CD14-positive monocyte (primary cell): ENCODE results near the gene FAF1. TPM values are rescaled to one million over a fixed set of nuclear protein-coding genes. Genes with fewer than 3 reads are reported as not detected.

Experiments used
- DNase-seq, 3 donors: peaks; one replicate each; pipeline ENCODE4 v3.0.0-alpha.2; 2011 to 2022
- H2AFZ ChIP-seq: 2 replicates; pipeline ENCODE4 v1.6.0; 2012; ENCODE audit warnings: mild to moderate bottlenecking, low read depth, low read length, inconsistent platforms; ENCODE audit not compliant: insufficient read depth, poor library complexity, severe bottlenecking
- H3K27ac ChIP-seq, 2 donors: 1 replicate in 1 of 2; 2 replicates in 1 of 2; pipeline ENCODE4 v1.5.1; 2012 to 2013; ENCODE audit warnings: low read length in 2 of 2, control low read depth in 1 of 2, inconsistent platforms in 1 of 2, low read depth in 1 of 2, mild to moderate bottlenecking in 1 of 2
- H3K27me3 ChIP-seq, 2 donors: one replicate each; pipeline versions ENCODE4 v1.6.0 to v1.6.1; 2011 to 2013; ENCODE audit warnings: low read length in 2 of 2; ENCODE audit not compliant: control insufficient read depth in 2 of 2, insufficient read depth in 2 of 2
- H3K36me3 ChIP-seq, 2 donors: replicated peaks in 1 of 2; 1 replicate in 1 of 2; 2 replicates in 1 of 2; pipeline versions ENCODE4 v1.5.1 to v1.6.1; 2012 to 2013; ENCODE audit warnings: low read length in 2 of 2, control low read depth in 1 of 2, inconsistent platforms in 1 of 2, mild to moderate bottlenecking in 1 of 2; ENCODE audit not compliant: insufficient read depth in 2 of 2, control insufficient read depth in 1 of 2
- H3K4me1 ChIP-seq, 2 donors: 1 replicate in 1 of 2; 2 replicates in 1 of 2; pipeline versions ENCODE4 v1.5.1 to v1.6.1; 2012 to 2013; ENCODE audit warnings: low read length in 2 of 2, control low read depth in 1 of 2, inconsistent platforms in 1 of 2, mild to moderate bottlenecking in 1 of 2, moderate library complexity in 1 of 2; ENCODE audit not compliant: insufficient read depth in 2 of 2, control insufficient read depth in 1 of 2
- H3K4me2 ChIP-seq: replicated peaks from 2 replicates; pipeline ENCODE3; 2012; ENCODE audit warnings: low read length, moderate library complexity, mild to moderate bottlenecking; ENCODE audit not compliant: poor library complexity, severe bottlenecking; ENCODE audit errors: extremely low read depth
- H3K4me3 ChIP-seq, 3 experiments: fragments of 200-600 bp in 1 of 3; sonication (generic) in 1 of 3; replicated peaks in 1 of 3; 1 replicate in 2 of 3; 2 replicates in 1 of 3; pipeline ENCODE4 v1.5.1; 2011 to 2013; ENCODE audit warnings: low read length in 3 of 3, mild to moderate bottlenecking in 3 of 3, control low read depth in 2 of 3, low read depth in 2 of 3, inconsistent platforms in 1 of 3, moderate library complexity in 1 of 3
- H3K79me2 ChIP-seq: 2 replicates; pipeline ENCODE4 v1.6.0; 2012; ENCODE audit warnings: mild to moderate bottlenecking, control low read depth, inconsistent platforms, low read length, moderate library complexity; ENCODE audit not compliant: insufficient read depth
- H3K9ac ChIP-seq: 2 replicates; pipeline ENCODE4 v1.6.0; 2017; ENCODE audit warnings: low read length, mild to moderate bottlenecking; ENCODE audit not compliant: insufficient read depth, poor library complexity, severe bottlenecking
- H3K9me3 ChIP-seq, 2 donors: replicated peaks in 1 of 2; 1 replicate in 1 of 2; 2 replicates in 1 of 2; pipeline versions ENCODE4 v1.5.1 to v1.6.1; 2012 to 2013; ENCODE audit warnings: low read length in 2 of 2, control low read depth in 1 of 2; ENCODE audit not compliant: control insufficient read depth in 1 of 2, insufficient read depth in 1 of 2
- H4K20me1 ChIP-seq: 2 replicates; pipeline ENCODE4 v1.6.0; 2012; ENCODE audit warnings: mild to moderate bottlenecking, low read length, control low read depth, moderate library complexity; ENCODE audit not compliant: insufficient read depth
- H3K27ac Mint-ChIP-seq, 7 donors: one replicate each; pipeline ENCODE4 v1.8.0; 2020; ENCODE audit warnings: mild to moderate bottlenecking in 7 of 7, mixed read lengths in 7 of 7, moderate library complexity in 6 of 7, inconsistent platforms in 2 of 7
- H3K27me3 Mint-ChIP-seq, 3 donors: one replicate each; pipeline ENCODE4 v1.8.0; 2021 to 2022; ENCODE audit warnings: low read depth in 3 of 3, mild to moderate bottlenecking in 3 of 3, mixed read lengths in 3 of 3, moderate library complexity in 3 of 3, inconsistent platforms in 1 of 3
- H3K36me3 Mint-ChIP-seq, 2 donors: one replicate each; pipeline ENCODE4 v1.8.0; 2020; ENCODE audit warnings: mixed read lengths in 2 of 2, inconsistent platforms in 1 of 2, mild to moderate bottlenecking in 1 of 2
- H3K4me1 Mint-ChIP-seq: one replicate; pipeline ENCODE4 v1.8.0; 2020; ENCODE audit warnings: mild to moderate bottlenecking, mixed read lengths
- H3K4me3 Mint-ChIP-seq, 2 donors: one replicate each; pipeline ENCODE4 v1.8.0; 2020; ENCODE audit warnings: mild to moderate bottlenecking in 2 of 2, mixed read lengths in 2 of 2, moderate library complexity in 1 of 2
- H3K9me3 Mint-ChIP-seq, 7 donors: one replicate each; pipeline ENCODE4 v1.8.0; 2020 to 2022; ENCODE audit warnings: mixed read lengths in 7 of 7, mild to moderate bottlenecking in 6 of 7, moderate library complexity in 6 of 7, inconsistent platforms in 2 of 7
- CTCF ChIP-seq: fragments of 200-600 bp; IDR thresholded peaks from one replicate; pipeline ENCODE4 v1.8.0; 2022; ENCODE audit warnings: antibody characterized with exemption, mild to moderate bottlenecking
- WGBS: methylation state at CpG from one replicate; pipeline ENCODE4 v1.1.5; 2013; ENCODE audit warnings: missing lambda C conversion rate; ENCODE audit not compliant: insufficient coverage; 5-methylcytosine and 5-hydroxymethylcytosine counted together
- intact Hi-C, 2 donors: fragments of 100-400 bp; cut with micrococcal nuclease; formaldehyde crosslinking; loops; one replicate each; pipeline versions ENCODE4 v1.15.0 to v1.15.1; 2023
- polyA plus RNA-seq, 3 donors: library from polyadenylated mRNA; depleted of rRNA in 1 of 3; unstranded in 2 of 3; stranded (reverse) in 1 of 3; fragments of 300-500 nt in 2 of 3; fragments of >200 nt in 1 of 3; fragmentation: Illumina TruSeq in 2 of 3; gene quantifications; 1 replicate in 2 of 3; 2 replicates in 1 of 3; pipeline ENCODE4 v1.2.3, GENCODE V29; 2012 to 2021

FAF1 gene
- polyA plus RNA-seq, 3 donors: 11.4 to 29.6 (median 16.9) TPM

DNA sequence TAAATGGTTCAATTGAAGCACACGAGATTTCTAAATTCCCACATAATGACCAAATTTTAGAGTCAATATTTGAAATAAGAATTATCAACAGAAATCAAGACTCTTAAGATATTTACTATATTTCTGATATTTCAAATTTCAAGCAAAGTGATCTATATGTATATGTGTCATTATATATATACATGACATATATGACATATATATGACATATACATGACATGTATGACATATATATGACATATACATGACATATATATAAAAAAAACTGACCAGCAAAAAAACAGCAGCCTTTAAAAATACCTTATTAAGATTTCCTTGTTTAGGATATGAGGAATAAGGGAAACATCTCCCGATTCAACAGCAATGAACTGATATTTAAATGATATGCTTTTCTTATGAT lies 266.2 kb downstream of the FAF1 start:
- Histone ChIP-seq H3K4me1 (no peaks in the 10 kb centered on the region), H3K27ac (no peak overlapping the region), H3K27me3 (no peaks in the 10 kb centered on the region), H3K79me2 (no peaks in the 10 kb centered on the region), H4K20me1 (no peaks in the 10 kb centered on the region), H3K36me3 (peaks cover 0 to 16% of the 10 kb centered on the region in 2 donors), H2AFZ (no peak overlapping the region), H3K4me3 (no peak overlapping the region), H3K9me3 (no peaks in the 10 kb centered on the region), H3K9ac (no peak overlapping the region), H3K4me2 (no peak overlapping the region)
- intact Hi-C loops: no loop called here
- Mint-ChIP-seq H3K4me3 (no peak overlapping the region), H3K27me3 (no peaks in the 10 kb centered on the region), H3K27ac (no peak overlapping the region), H3K4me1 (peaks cover 3% of the 10 kb centered on the region), H3K36me3 (peaks cover 8 to 19% of the 10 kb centered on the region in 2 donors), H3K9me3 (peaks cover 0 to 2% (median 0%) of the 10 kb centered on the region in 7 donors)
- TF ChIP-seq CTCF: no peak
- DNase-seq: no peak
- WGBS: no CpG with 5 or more reads among the region's 2 CpGs

GRCh38 chr1:50684185-50684584 lies 275.9 kb downstream of the FAF1 start:
- Histone ChIP-seq H3K36me3 (peaks cover 0 to 17% of the 10 kb centered on the region in 2 donors), H3K4me1 (no peaks in the 10 kb centered on the region), H4K20me1 (no peaks in the 10 kb centered on the region), H3K4me2 (no peak overlapping the region), H3K27ac (no peak overlapping the region), H3K79me2 (no peaks in the 10 kb centered on the region), H3K9me3 (no peaks in the 10 kb centered on the region), H3K9ac (no peak overlapping the region), H3K4me3 (no peak overlapping the region), H2AFZ (no peak overlapping the region), H3K27me3 (no peaks in the 10 kb centered on the region)
- intact Hi-C loops: no loop called here
- no CpG with 5 or more reads among the region's 3 CpGs for WGBS
- Mint-ChIP-seq H3K4me3 (no peak overlapping the region), H3K9me3 (peaks cover 0 to 2% (median 0%) of the 10 kb centered on the region in 7 donors), H3K36me3 (peaks cover 13 to 19% of the 10 kb centered on the region in 2 donors), H3K4me1 (no peaks in the 10 kb centered on the region), H3K27me3 (peaks cover 0 to 3% (median 0%) of the 10 kb centered on the region in 3 donors), H3K27ac (no peak overlapping the region)
- TF ChIP-seq CTCF: no peak
- DNase-seq: no peak
